NCI-H1694 (cell line): ENCODE data around the gene DPYD.

Experiments used
- DNase-seq: peaks from one replicate; lab custom pipeline; 2025; lab: John Stamatoyannopoulos, UW

DPYD gene

DNA sequence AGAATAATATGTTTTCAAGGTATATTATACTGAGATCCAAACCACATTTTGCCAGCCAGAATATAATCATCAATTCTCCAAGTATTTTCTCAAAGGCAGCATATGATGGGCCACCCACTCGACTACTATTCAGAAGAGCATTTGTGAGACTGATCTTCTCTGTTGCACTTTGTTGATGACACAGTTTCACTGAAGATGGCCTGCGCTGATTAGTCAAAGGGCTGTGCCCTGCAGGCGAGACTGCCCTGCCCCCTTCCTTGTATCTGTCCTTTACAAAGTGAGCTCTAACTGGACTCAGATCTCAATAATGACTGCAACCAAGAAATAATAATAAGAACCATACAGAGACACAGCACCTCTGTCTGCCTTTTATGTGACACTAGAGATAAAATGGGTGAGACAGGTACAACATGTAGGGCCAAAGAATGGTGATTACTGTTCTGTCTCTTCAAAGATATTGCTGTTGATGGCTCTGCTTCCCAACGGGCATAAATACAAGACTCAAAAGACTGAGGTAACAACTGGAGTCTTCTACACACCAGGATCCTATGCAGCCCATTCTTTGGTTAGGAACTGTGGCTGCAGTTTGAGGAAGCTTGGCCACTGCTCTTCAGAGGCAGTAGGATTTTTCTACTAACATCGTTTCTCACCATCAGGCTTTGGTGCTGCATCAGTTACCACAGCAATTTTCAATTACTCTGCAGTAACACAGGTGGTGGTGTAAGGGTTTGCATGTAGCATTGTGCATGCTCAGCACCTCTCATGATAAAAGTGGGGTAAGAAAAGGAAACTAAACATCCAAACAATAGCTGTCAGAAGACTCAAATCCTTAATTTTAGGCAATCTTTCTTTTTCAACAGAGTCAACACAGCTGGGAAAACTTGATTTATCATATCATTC, 718.1 kb downstream of the DPYD start:
- no peak for DNase-seq

DNA sequence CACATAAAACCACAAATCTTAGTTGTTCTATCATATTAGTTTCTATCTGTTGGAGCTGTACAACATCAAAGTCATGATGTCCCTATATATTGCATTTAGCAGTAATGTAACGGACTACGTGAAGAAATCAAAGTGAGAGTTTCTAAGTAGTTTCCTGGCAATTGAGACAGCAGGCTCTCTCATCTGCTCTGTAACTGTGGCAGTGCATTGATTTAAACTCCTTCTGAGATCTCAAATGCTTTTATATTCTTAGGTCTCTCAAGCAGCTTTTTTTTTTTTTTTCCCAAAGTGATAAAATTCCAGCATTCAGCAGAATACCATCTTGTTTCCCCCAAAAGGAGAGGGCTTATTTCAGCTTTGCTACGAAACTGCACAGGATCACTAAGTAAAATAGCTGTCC, 719.2 kb downstream of the DPYD start:
- DNase-seq: no peak

DNA sequence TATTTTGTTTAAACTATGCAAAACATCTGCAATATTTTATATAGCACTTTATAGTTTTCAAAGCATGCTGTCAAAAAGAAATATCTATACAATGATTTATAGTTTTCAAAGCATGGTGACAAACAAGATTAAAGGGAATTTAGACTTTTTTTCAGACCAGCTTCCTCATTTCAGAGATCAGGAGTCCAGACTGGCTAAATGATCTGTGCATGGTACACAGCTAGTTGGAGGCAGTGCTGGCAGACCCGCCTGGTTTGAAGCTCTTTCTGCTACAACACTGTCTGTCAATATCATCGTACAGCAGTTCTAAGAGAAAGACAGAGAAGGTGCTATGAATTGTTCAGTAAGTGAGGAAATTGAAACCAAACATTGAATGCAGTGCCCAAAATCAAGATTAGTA, 720.2 kb downstream of the DPYD start:
- DNase-seq: no peak

- no peak for DNase-seq
These were observed 723.9 kb downstream of the DPYD start for GRCh38 chr1:97196825-97197516.

DNA sequence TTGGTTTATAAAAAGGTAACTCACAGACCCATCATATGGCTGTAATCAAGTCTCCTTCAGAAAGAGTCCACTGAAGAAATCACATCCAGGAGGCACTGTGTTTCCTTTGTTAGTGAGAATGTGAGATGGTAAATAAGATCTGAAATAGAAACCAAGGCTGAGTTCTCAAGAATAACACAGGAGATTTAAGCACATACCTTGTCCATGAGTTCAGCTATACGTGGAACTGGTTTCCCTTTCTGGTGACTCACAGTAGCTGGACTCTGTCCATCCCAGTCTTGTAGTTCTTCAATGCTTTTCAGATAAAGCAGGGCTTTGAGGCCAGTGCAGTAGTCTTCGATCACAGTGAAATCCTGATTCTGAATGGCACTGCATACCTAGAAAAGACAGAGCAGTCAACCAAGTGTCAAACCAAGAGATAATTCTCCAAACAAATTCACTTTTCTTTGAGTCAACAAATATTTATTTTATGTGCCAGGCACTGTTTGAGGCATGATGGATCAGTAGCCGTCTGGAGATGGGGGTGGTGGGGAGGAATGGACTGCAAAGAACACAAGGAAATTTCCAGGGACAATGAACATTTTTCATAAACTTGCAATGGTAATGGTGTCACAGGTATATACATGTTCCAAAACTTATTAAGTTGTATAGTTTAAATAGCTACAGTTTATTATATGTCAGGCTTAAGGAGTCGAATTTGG, 727.8 kb downstream of the DPYD start:
- DNase-seq: no peak

GRCh38 chr1:97190326-97190725, 730.5 kb downstream of the DPYD start:
- no peak for DNase-seq

DNA sequence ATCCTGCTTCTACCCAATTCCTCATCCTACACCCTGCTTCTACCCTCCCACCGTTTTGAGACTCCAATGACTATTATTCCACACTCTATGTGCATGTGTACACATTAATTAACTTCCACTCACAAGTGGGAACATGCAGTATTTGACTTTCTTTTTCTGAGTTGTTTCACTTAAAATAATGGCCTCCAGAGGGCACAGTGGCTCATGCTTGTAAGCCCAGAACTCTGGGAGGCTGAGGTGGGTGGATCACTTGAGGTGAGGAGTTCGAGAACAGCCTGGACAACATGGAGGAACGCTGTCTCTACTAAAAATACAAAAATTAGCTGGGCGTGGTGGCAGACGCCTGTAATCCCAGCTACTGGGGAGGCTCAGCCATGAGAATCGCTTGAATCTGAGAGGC, 734.5 kb downstream of the DPYD start:
- no peak for DNase-seq

GRCh38 chr1:97174039-97174704, 746.7 kb downstream of the DPYD start:
- no peak for DNase-seq

- peak; percentile 75 for DNase-seq
These were observed 750.5 kb downstream of the DPYD start for GRCh38 chr1:97170300-97170699.

DNA sequence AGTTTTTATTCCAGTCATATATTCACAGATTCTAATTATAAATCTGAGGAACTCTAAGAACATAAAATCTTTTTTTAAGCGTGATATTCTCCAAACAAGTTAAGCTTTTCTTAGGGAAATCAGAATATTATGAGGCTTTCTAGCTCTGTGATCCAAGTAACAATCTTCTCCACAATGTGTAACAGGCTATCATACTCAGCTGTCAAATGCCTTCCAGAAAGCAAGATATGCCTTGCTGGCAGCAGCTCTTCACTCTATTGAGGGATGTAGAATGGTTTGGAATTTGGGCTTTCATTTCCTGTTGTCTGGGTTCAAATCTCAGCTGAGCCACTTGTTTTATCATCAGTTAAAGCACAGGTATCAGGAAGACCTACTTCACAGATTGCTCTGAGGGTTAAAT, 752.8 kb downstream of the DPYD start:
- DNase-seq: no peak

- no peak for DNase-seq
These were observed 753.6 kb downstream of the DPYD start for GRCh38 chr1:97167246-97167645.

- no peak for DNase-seq
These were observed 754.2 kb downstream of the DPYD start for GRCh38 chr1:97166626-97167025.

DNA sequence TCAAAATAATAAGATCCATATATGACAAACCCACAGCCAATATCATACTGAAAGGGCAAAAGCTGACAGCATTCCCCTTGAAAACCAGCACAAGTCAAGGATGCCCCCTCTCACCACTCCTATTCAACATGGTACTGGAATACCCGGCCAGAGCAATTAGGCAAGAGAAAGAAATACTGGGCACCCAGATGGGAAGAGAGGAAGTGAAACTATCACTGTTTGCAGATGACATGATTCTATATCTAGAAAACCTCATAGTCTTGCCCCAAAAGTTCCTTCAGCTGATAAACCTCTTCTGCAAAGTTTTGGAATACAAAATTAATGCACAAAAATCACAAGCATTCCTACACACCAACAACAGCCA, 756.6 kb downstream of the DPYD start:
- DNase-seq: no peak

- no peak for DNase-seq
These were observed 757.1 kb downstream of the DPYD start for GRCh38 chr1:97163591-97164275.

GRCh38 chr1:97160818-97161217, 760.0 kb downstream of the DPYD start:
- DNase-seq: no peak

DNA sequence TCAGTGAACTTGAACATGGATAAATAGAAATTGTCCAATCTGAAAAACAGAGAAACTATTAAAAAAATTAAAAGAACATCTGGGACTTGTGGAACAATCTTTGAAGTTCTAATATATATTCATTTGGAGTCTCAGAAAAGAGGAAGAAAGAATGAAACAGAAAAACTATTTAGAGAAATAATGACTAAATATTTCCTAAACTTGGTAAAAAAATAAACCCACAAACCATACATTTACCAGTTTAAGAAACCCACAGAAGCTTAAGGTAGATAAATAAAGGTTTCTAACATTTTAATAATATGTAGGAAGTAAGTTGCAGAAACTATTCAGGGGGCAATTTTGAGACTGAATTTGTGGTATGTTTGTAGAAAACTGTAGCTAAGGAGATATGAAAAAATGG, 761.5 kb downstream of the DPYD start:
- DNase-seq: no peak

- DNase-seq: no peak
These were observed 762.1 kb downstream of the DPYD start for GRCh38 chr1:97158691-97159096.

- DNase-seq: no peak
These were observed 762.8 kb downstream of the DPYD start for GRCh38 chr1:97157991-97158390.

DNA sequence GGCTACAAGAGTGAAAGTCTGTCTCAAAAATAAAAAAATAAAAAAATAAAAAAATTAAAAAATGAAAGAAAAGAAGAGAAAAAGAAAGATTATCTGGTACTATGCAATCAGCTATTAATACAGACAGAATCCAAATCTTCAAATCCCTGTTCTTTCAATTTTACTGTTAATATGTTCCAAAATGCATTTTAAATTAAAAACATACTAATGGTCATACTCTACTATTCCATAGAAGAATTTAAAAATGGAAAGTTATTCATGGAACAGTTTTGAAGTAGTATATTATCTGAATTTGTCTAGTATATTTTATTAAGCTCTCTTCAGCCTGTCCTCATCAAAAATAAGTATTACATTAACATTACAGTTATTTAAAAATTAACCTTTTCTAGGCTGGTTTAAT, 769.2 kb downstream of the DPYD start:
- DNase-seq: no peak

GRCh38 chr1:97145321-97145956, 775.4 kb downstream of the DPYD start:
- DNase-seq: no peak

DNA sequence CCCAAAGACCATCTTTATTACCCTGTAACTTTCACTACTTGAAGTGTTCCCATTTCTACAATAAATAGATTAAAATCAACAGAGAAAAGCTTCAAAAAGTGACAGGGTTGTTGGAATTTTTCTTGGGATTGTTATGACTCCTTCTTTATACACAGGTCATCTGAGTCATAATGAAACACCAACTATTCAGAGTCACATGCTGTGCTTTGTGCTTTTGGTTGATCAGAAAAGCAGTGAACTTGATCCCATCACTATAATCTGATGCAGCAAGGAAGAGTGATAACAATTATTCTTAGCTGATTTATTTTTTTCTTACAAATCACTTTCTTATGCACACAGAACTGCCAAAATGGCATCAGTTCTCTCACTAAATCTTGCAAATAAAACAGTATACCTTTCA, 776.3 kb downstream of the DPYD start:
- no peak for DNase-seq
